Measurements from ENCODE around the gene ETV7. TPM values are rescaled to one million over a fixed set of nuclear protein-coding genes. Genes with fewer than 3 reads are reported as not detected.

The ETV7 gene
- total and polyA plus RNA-seq, 2 experiments from 2014 or later = 0.47 to 1.2 TPM

- Mint-ChIP-seq H3K27me3 (ENCODE audit: insufficient read depth, low read depth, poor library complexity) (peaks cover 19% of the 10 kb centered on the region), H3K4me3 (no peak overlapping the region), H3K4me1 (peaks cover 34% of the 10 kb centered on the region), H3K9me3 (no peaks in the 10 kb centered on the region; the same call in 2 of the 3 replicates), H3K36me3 (ENCODE audit: low read depth) (no peaks in the 10 kb centered on the region; the same call in 2 of the 3 replicates), H3K27ac (no peak overlapping the region)
- no peak overlapping the region for H3K4me2 ChIP-seq
- H2AFZ ChIP-seq = no peak overlapping the region
- TF ChIP-seq ZNF331 (CRISPR knock-in tag; IDR thresholded peaks at IDR 0.05; ENCODE audit: low read depth) = no peak
- TF ChIP-seq, protein P1, sequence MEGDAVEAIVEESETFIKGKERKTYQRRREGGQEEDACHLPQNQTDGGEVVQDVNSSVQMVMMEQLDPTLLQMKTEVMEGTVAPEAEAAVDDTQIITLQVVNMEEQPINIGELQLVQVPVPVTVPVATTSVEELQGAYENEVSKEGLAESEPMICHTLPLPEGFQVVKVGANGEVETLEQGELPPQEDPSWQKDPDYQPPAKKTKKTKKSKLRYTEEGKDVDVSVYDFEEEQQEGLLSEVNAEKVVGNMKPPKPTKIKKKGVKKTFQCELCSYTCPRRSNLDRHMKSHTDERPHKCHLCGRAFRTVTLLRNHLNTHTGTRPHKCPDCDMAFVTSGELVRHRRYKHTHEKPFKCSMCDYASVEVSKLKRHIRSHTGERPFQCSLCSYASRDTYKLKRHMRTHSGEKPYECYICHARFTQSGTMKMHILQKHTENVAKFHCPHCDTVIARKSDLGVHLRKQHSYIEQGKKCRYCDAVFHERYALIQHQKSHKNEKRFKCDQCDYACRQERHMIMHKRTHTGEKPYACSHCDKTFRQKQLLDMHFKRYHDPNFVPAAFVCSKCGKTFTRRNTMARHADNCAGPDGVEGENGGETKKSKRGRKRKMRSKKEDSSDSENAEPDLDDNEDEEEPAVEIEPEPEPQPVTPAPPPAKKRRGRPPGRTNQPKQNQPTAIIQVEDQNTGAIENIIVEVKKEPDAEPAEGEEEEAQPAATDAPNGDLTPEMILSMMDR (conservative IDR thresholded peaks at IDR 0.05; ENCODE audit: low read depth in 2 of 2) = no peak
- TF ChIP-seq POLR2AphosphoS5 (IDR thresholded peaks at IDR 0.05; ENCODE audit: low read depth) = no peak
- TF ChIP-seq EZH2phosphoT487 (IDR thresholded peaks at IDR 0.05; ENCODE audit: unreplicated experiment) = no peak
- TF ChIP-seq NANOG (IDR thresholded peaks at IDR 0.05; ENCODE audit: borderline replicate concordance) = no peak
- TF ChIP-seq ZNF114 (CRISPR knock-in tag; IDR thresholded peaks at IDR 0.05) = no peak
- TF ChIP-seq CREB1 (CRISPR knock-in tag; IDR thresholded peaks at IDR 0.05; ENCODE audit: low read depth) = no peak
- no peak for TF ChIP-seq ETS1 (IDR thresholded peaks at IDR 0.05)
- no peak for TF ChIP-seq STAT1 (IDR thresholded peaks at IDR 0.05; ENCODE audit: unreplicated experiment)
- TF ChIP-seq JUNB (IDR thresholded peaks at IDR 0.05; ENCODE audit: unreplicated experiment) = no peak
- TF ChIP-seq EZH2 (IDR thresholded peaks at IDR 0.05; ENCODE audit: low read depth, unreplicated experiment) = no peak
- TF ChIP-seq, protein P2, sequence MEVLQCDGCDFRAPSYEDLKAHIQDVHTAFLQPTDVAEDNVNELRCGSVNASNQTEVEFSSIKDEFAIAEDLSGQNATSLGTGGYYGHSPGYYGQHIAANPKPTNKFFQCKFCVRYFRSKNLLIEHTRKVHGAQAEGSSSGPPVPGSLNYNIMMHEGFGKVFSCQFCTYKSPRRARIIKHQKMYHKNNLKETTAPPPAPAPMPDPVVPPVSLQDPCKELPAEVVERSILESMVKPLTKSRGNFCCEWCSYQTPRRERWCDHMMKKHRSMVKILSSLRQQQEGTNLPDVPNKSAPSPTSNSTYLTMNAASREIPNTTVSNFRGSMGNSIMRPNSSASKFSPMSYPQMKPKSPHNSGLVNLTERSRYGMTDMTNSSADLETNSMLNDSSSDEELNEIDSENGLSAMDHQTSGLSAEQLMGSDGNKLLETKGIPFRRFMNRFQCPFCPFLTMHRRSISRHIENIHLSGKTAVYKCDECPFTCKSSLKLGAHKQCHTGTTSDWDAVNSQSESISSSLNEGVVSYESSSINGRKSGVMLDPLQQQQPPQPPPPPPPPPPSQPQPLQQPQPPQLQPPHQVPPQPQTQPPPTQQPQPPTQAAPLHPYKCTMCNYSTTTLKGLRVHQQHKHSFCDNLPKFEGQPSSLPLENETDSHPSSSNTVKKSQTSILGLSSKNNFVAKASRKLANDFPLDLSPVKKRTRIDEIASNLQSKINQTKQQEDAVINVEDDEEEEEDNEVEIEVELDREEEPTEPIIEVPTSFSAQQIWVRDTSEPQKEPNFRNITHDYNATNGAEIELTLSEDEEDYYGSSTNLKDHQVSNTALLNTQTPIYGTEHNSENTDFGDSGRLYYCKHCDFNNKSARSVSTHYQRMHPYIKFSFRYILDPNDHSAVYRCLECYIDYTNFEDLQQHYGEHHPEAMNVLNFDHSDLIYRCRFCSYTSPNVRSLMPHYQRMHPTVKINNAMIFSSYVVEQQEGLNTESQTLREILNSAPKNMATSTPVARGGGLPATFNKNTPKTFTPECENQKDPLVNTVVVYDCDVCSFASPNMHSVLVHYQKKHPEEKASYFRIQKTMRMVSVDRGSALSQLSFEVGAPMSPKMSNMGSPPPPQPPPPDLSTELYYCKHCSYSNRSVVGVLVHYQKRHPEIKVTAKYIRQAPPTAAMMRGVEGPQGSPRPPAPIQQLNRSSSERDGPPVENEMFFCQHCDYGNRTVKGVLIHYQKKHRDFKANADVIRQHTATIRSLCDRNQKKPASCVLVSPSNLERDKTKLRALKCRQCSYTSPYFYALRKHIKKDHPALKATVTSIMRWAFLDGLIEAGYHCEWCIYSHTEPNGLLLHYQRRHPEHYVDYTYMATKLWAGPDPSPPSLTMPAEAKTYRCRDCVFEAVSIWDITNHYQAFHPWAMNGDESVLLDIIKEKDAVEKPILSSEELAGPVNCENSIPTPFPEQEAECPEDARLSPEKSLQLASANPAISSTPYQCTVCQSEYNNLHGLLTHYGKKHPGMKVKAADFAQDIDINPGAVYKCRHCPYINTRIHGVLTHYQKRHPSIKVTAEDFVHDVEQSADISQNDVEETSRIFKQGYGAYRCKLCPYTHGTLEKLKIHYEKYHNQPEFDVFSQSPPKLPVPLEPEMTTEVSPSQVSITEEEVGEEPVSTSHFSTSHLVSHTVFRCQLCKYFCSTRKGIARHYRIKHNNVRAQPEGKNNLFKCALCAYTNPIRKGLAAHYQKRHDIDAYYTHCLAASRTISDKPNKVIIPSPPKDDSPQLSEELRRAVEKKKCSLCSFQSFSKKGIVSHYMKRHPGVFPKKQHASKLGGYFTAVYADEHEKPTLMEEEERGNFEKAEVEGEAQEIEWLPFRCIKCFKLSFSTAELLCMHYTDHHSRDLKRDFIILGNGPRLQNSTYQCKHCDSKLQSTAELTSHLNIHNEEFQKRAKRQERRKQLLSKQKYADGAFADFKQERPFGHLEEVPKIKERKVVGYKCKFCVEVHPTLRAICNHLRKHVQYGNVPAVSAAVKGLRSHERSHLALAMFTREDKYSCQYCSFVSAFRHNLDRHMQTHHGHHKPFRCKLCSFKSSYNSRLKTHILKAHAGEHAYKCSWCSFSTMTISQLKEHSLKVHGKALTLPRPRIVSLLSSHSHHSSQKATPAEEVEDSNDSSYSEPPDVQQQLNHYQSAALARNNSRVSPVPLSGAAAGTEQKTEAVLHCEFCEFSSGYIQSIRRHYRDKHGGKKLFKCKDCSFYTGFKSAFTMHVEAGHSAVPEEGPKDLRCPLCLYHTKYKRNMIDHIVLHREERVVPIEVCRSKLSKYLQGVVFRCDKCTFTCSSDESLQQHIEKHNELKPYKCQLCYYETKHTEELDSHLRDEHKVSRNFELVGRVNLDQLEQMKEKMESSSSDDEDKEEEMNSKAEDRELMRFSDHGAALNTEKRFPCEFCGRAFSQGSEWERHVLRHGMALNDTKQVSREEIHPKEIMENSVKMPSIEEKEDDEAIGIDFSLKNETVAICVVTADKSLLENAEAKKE (CRISPR knock-in tag; IDR thresholded peaks at IDR 0.05) = no peak
- TF ChIP-seq REST (IDR thresholded peaks at IDR 0.05; ENCODE audit: unreplicated experiment) = no peak
- no peaks in the 10 kb centered on the region for H4K20me1 ChIP-seq (replicated peaks; ENCODE audit: insufficient read depth)
- ATAC-seq (no peak), DNase-seq (ENCODE audit: low spot score) (no peak)
- no peaks in the 10 kb centered on the region for H3K79me2 ChIP-seq (replicated peaks; ENCODE audit: insufficient read depth)
- no peaks in the 10 kb centered on the region for H3K36me3 ChIP-seq (ENCODE audit: insufficient read depth)
- no peak overlapping the region for H3K27ac ChIP-seq (ENCODE audit: low read depth)
- H3K9me2 ChIP-seq (ENCODE audit: insufficient read depth) = no peaks in the 10 kb centered on the region
- H3K27me3 ChIP-seq (ENCODE audit: insufficient read depth) = no peaks in the 10 kb centered on the region
- H3F3A ChIP-seq (replicated peaks; ENCODE audit: low read depth) = no peaks in the 10 kb centered on the region
- H3K4me1 ChIP-seq (ENCODE audit: insufficient read depth) = no peaks in the 10 kb centered on the region; the same call in 1 of the 2 replicates
- no peak overlapping the region for H3K4me3 ChIP-seq
Measured at GRCh38 chr6:36331381-36331780, 56.1 kb downstream of the ETV7 start.
